ENCODE data around the gene SESTD1. TPM values are rescaled to one million over a fixed set of nuclear protein-coding genes. Genes with fewer than 3 reads are reported as not detected.
"Not testable (repeated sequence)": the region's sequence is repeated elsewhere in the genome, so short reads cannot be mapped to it uniquely, and the experiment has no call there.

Gene SESTD1
- total RNA-seq, 1 donor from 2014 or later: 9.6 TPM

DNA sequence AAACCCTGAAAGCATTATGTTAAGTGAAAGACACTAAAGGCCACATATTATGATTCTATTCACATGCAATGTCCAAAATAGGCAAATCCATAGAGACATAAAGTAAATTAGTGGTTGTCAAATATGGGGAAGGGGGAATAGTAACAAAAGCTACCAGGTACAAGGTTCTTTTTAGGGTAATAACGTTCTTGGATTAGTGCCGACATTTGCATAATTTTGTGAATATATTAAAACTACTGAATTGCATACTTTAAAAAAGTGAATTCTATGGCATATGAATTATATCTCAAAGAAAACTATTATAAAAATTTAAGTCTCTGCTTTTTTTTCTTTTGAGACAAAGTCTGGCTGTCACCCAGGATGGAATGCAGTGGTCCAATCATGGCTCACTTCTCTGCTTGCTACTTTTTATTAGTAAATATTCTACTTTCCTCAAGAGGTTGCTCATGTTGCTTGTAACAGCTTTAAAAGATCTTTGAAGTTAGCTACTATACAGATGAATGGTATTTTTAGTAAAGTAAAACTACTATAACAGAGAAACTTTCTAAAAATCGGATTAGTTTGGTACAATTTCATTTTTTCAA is 2.5 kb downstream of the SESTD1 start:
- DNase-seq (ENCODE audit: low spot score): no peak
- Mint-ChIP-seq H3K27me3 (ENCODE audit: insufficient read depth) (peaks cover 38% of the 10 kb centered on the region), H3K4me1 (ENCODE audit: low read depth) (peaks cover 26% of the 10 kb centered on the region), H3K27ac (no peak overlapping the region), H3K4me3 (no peak overlapping the region), H3K9me3 (no peaks in the 10 kb centered on the region), H3K36me3 (ENCODE audit: low read depth) (no peaks in the 10 kb centered on the region)
- intact Hi-C loops (cut with micrococcal nuclease): loop anchor here (5.0 to 10.0 kb wide), 3 partner anchors 40 to 747 kb away; no protein-coding TSS in a partner anchor

- H3K27ac Mint-ChIP-seq: no peak overlapping the region
These were observed 3.3 kb downstream of the SESTD1 start for GRCh38 chr2:179261151-179261825.

GRCh38 chr2:179260224-179260623 is 4.4 kb downstream of the SESTD1 start:
- peaks cover 22% of the 10 kb centered on the region for H3K4me1 Mint-ChIP-seq (ENCODE audit: low read depth)
- no peaks in the 10 kb centered on the region for H3K36me3 Mint-ChIP-seq (ENCODE audit: low read depth)
- intact Hi-C loops (cut with micrococcal nuclease): loop anchor here (5.0 to 10.0 kb wide), 3 partner anchors 38 to 745 kb away; no protein-coding TSS in a partner anchor
- peaks cover 22% of the 10 kb centered on the region for H3K27me3 Mint-ChIP-seq (ENCODE audit: insufficient read depth)
- no peaks in the 10 kb centered on the region for H3K9me3 Mint-ChIP-seq
- no peak for DNase-seq (ENCODE audit: low spot score)
- H3K4me3 Mint-ChIP-seq: no peak overlapping the region
- no peak overlapping the region for H3K27ac Mint-ChIP-seq

More at GRCh38 chr2:179261151-179261825, 3.3 kb downstream of the SESTD1 start:
- no peaks in the 10 kb centered on the region for H3K36me3 Mint-ChIP-seq (ENCODE audit: low read depth)
- no peak for DNase-seq (ENCODE audit: low spot score)
- peaks cover 29% of the 10 kb centered on the region for H3K4me1 Mint-ChIP-seq (ENCODE audit: low read depth)
- no peak overlapping the region for H3K4me3 Mint-ChIP-seq
- intact Hi-C loops (cut with micrococcal nuclease): loop anchor here (5.0 to 10.0 kb wide), 3 partner anchors 39 to 746 kb away; no protein-coding TSS in a partner anchor
- peaks cover 33% of the 10 kb centered on the region for H3K27me3 Mint-ChIP-seq (ENCODE audit: insufficient read depth)
- no peaks in the 10 kb centered on the region for H3K9me3 Mint-ChIP-seq

- H3K9me3 Mint-ChIP-seq: peaks cover 6% of the 10 kb centered on the region
- no peak overlapping the region for H3K4me3 Mint-ChIP-seq
- H3K27ac Mint-ChIP-seq: no peak overlapping the region
- peaks cover under 1% of the 10 kb centered on the region for H3K27me3 Mint-ChIP-seq (ENCODE audit: insufficient read depth)
- intact Hi-C loops (cut with micrococcal nuclease): loop anchor here (1.0 kb wide), 1 partner anchor 8 kb away; no protein-coding TSS in a partner anchor
- DNase-seq (ENCODE audit: low spot score): no peak
- H3K36me3 Mint-ChIP-seq (ENCODE audit: low read depth): peaks cover 5% of the 10 kb centered on the region
- peaks cover 49% of the 10 kb centered on the region for H3K4me1 Mint-ChIP-seq (ENCODE audit: low read depth)
These were observed 9.5 kb downstream of the SESTD1 start for GRCh38 chr2:179255129-179255528.

DNA sequence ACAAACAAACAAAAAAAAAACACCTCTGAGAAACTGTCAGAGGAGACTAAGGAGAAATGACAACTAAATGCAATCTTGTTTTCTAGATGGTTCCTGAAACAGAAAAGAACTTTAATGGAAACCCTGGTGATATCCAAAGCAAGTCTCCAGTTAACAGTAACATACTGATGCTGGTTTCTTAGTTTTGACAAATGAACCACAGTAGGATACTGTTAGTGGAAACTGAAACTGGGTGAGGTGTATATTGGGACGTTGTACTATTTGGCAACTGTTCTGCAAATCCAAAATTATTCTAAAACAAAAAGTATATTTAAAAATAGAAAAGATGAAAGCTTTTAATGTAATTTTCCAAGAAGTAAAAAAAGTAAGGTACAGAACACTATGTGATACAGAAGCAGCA is 11.4 kb downstream of the SESTD1 start:
- H3K27me3 Mint-ChIP-seq (ENCODE audit: insufficient read depth): no peaks in the 10 kb centered on the region
- H3K36me3 Mint-ChIP-seq (ENCODE audit: low read depth): peaks cover 8% of the 10 kb centered on the region
- intact Hi-C loops (cut with micrococcal nuclease): loop anchor here (5.0 kb wide), 1 partner anchor 221 kb away; no protein-coding TSS in a partner anchor
- peak overlapping the region; percentile 12 for H3K4me3 Mint-ChIP-seq
- H3K4me1 Mint-ChIP-seq (ENCODE audit: low read depth): peaks cover 61% of the 10 kb centered on the region
- DNase-seq (ENCODE audit: low spot score): no peak
- H3K27ac Mint-ChIP-seq: peak overlapping the region; percentile 73
- peaks cover 8% of the 10 kb centered on the region for H3K9me3 Mint-ChIP-seq

GRCh38 chr2:179252423-179252822 is 12.2 kb downstream of the SESTD1 start:
- no peaks in the 10 kb centered on the region for H3K27me3 Mint-ChIP-seq (ENCODE audit: insufficient read depth)
- H3K9me3 Mint-ChIP-seq: peaks cover 8% of the 10 kb centered on the region
- no peak for DNase-seq (ENCODE audit: low spot score)
- H3K27ac Mint-ChIP-seq: no peak overlapping the region
- peaks cover 8% of the 10 kb centered on the region for H3K36me3 Mint-ChIP-seq (ENCODE audit: low read depth)
- peaks cover 66% of the 10 kb centered on the region for H3K4me1 Mint-ChIP-seq (ENCODE audit: low read depth)
- intact Hi-C loops (cut with micrococcal nuclease): loop anchor here (5.0 kb wide), 1 partner anchor 220 kb away; no protein-coding TSS in a partner anchor
- no peak overlapping the region for H3K4me3 Mint-ChIP-seq

DNA sequence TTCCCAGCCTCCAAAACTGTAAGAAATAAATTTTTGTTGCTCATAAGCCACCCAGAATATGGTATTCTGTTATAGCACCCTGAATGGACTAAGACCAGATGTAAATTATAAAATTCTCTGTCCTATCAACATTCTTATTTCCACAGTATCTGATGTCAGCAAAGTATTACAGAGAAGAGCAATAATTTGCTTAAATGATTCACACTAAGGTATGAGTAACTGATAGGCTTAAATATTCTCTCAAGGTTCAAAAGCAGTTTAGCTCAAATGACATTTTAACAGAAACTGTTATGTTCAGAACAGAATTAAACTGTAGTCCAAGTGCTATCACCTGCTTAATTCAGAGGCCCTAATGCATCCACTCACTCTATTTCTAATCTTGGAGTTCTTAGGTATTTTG is 12.8 kb downstream of the SESTD1 start:
- Mint-ChIP-seq H3K4me1 (ENCODE audit: low read depth) (peaks cover 62% of the 10 kb centered on the region), H3K27ac (no peak overlapping the region), H3K9me3 (peaks cover 8% of the 10 kb centered on the region), H3K4me3 (no peak overlapping the region), H3K36me3 (ENCODE audit: low read depth) (peaks cover 8% of the 10 kb centered on the region), H3K27me3 (ENCODE audit: insufficient read depth) (no peaks in the 10 kb centered on the region)
- no peak for DNase-seq (ENCODE audit: low spot score)
- intact Hi-C loops (cut with micrococcal nuclease): loop anchor here (5.0 kb wide), 1 partner anchor 220 kb away; no protein-coding TSS in a partner anchor

DNA sequence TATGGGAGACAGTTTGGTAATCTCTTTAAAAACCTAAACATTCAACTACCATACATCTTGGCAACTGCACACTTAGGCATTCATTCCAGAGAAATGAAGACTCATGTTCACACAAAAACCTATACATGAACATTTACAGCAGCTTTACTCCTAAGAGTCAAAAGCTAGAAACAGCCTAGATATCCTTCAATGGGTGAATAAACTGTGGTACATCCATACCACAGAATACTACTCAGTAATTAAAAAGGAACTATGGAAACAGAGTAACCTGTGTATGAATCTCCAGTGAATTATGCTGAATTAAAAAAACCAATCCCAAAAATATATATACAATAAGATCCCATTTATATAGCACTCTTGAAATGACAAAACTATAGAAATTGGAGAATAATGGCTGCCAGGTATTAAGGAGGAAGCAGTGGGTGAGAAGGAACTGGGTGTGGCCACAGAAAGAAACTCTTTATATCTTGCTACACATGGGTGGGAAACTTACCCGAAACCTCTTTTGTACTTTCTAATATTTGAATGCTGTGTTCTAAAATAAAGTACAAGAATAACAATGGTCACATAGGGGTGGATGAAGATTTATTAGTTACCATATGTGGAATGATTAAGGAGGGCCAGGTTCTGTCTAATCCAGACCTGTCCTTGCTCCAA is 13.7 kb downstream of the SESTD1 start:
- DNase-seq (ENCODE audit: low spot score): no peak
- no peak overlapping the region for H3K27ac Mint-ChIP-seq
- peaks cover 12% of the 10 kb centered on the region for H3K36me3 Mint-ChIP-seq (ENCODE audit: low read depth)
- peaks cover 67% of the 10 kb centered on the region for H3K4me1 Mint-ChIP-seq (ENCODE audit: low read depth)
- intact Hi-C loops (cut with micrococcal nuclease): loop anchor here (1.0 to 5.0 kb wide), 2 partner anchors 12 to 219 kb away; no protein-coding TSS in a partner anchor
- H3K4me3 Mint-ChIP-seq: no peak overlapping the region
- H3K27me3 Mint-ChIP-seq (ENCODE audit: insufficient read depth): no peaks in the 10 kb centered on the region
- peaks cover 13% of the 10 kb centered on the region for H3K9me3 Mint-ChIP-seq

GRCh38 chr2:179250095-179250494 is 14.5 kb downstream of the SESTD1 start:
- peaks cover 12% of the 10 kb centered on the region for H3K36me3 Mint-ChIP-seq (ENCODE audit: low read depth)
- peaks cover 13% of the 10 kb centered on the region for H3K9me3 Mint-ChIP-seq
- intact Hi-C loops (cut with micrococcal nuclease): loop anchor here (1.0 to 5.0 kb wide), 2 partner anchors 11 to 218 kb away; no protein-coding TSS in a partner anchor

GRCh38 chr2:179248024-179248348 is 16.6 kb downstream of the SESTD1 start:
- H3K27me3 Mint-ChIP-seq (ENCODE audit: insufficient read depth): no peaks in the 10 kb centered on the region
- H3K9me3 Mint-ChIP-seq: peaks cover 13% of the 10 kb centered on the region
- no peak overlapping the region for H3K27ac Mint-ChIP-seq
- no peak for DNase-seq (ENCODE audit: low spot score)
- no peak overlapping the region for H3K4me3 Mint-ChIP-seq
- H3K4me1 Mint-ChIP-seq (ENCODE audit: low read depth): peaks cover 51% of the 10 kb centered on the region
- H3K36me3 Mint-ChIP-seq (ENCODE audit: low read depth): peaks cover 15% of the 10 kb centered on the region
- intact Hi-C loops (cut with micrococcal nuclease): no loop called here

More at GRCh38 chr2:179250095-179250494, 14.5 kb downstream of the SESTD1 start:
- no peak for DNase-seq (ENCODE audit: low spot score)
- H3K27me3 Mint-ChIP-seq (ENCODE audit: insufficient read depth): no peaks in the 10 kb centered on the region
- H3K4me1 Mint-ChIP-seq (ENCODE audit: low read depth): peaks cover 64% of the 10 kb centered on the region
- no peak overlapping the region for H3K4me3 Mint-ChIP-seq
- H3K27ac Mint-ChIP-seq: peak overlapping the region; percentile 0

DNA sequence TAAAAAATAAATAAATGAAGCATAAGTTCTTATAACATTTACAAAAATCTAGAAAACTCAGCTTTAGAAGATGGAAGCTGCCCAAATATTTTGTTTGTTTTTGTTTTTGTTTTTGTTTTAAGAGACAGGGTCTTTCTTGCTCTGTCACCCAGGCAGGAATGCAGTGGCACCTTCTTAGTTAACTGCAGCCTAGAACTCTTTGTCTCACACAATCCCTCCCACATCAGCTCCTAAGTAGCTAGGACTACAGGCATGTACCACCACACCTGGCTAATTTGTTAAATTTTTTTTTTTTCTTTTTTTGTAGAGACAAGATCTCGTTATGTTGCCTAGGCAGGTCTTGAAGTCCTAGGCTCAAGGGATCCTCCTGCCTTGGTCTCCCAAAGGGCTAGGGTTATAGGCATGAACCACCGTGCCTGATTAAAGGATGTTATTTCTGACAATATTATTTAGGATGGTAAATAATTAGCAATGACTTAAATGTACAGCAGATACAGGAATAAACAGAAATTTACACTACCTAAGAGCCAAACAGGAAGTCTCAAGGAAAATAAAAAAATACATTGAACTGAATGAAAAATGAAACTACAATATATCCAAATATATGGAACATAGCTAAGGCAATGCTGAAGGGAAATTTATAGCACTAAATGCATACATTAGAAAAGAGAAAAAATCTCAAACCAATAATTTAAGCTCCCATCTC is 17.2 kb downstream of the SESTD1 start:
- Mint-ChIP-seq H3K36me3 (ENCODE audit: low read depth) (peaks cover 15% of the 10 kb centered on the region), H3K27ac (no peak overlapping the region), H3K27me3 (ENCODE audit: insufficient read depth) (no peaks in the 10 kb centered on the region), H3K9me3 (peaks cover 13% of the 10 kb centered on the region), H3K4me3 (no peak overlapping the region), H3K4me1 (ENCODE audit: low read depth) (peaks cover 46% of the 10 kb centered on the region)
- intact Hi-C loops (cut with micrococcal nuclease): no loop called here
- no peak for DNase-seq (ENCODE audit: low spot score)

DNA sequence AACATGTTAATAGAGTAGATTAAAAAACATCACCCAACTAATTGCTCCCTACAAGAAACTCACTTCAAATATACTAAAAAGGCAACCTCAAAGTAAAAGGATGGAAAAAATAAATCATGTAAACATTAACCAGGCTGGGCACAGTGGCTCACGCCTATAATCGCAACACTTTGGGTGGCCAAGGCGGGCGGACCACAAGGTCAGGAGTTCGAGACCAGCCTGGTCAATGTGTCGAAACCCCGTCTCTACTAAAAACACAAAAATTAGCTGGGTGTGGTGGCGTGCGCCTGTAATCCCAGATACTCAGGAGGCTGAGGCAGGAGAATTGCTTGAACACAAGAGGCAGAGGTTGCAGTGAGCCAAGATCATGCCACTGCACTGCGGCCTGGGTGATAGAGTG is 18.8 kb downstream of the SESTD1 start:
- DNase-seq (ENCODE audit: low spot score); H3K4me3 Mint-ChIP-seq; H3K27ac Mint-ChIP-seq; intact Hi-C loops (cut with micrococcal nuclease); H3K27me3 Mint-ChIP-seq (ENCODE audit: insufficient read depth): not testable (repeated sequence)
- Mint-ChIP-seq H3K9me3 (peaks cover 13% of the 10 kb centered on the region), H3K4me1 (ENCODE audit: low read depth) (peaks cover 39% of the 10 kb centered on the region), H3K36me3 (ENCODE audit: low read depth) (peaks cover 21% of the 10 kb centered on the region)
